Colonic mucosa (tissue), 4 donors: Measurements from ENCODE around the gene CPNE7. TPM values are rescaled to one million over a fixed set of nuclear protein-coding genes. Genes with fewer than 3 reads are reported as not detected.

Experiments
- DNase-seq: peaks from one replicate; pipeline ENCODE4 v3.0.0-alpha.2; 2020
- H3K27ac ChIP-seq: fragments of 200-600 bp; one replicate; pipeline ENCODE4 v1.8.0; 2021
- H3K27me3 ChIP-seq: fragments of 200-600 bp; one replicate; pipeline ENCODE4 v1.8.0; 2021
- H3K36me3 ChIP-seq: fragments of 200-600 bp; one replicate; pipeline ENCODE4 v1.8.0; 2021
- H3K4me1 ChIP-seq: fragments of 200-600 bp; one replicate; pipeline ENCODE4 v1.8.0; 2021; ENCODE audit warnings: mild to moderate bottlenecking
- H3K4me3 ChIP-seq: fragments of 200-600 bp; one replicate; pipeline ENCODE4 v1.8.0; 2021
- H3K9ac ChIP-seq, 2 donors: one replicate each; pipeline ENCODE4 v1.7.0; 2013; ENCODE audit warnings: control low read depth in 2 of 2, low read depth in 2 of 2, low read length in 2 of 2
- H3K9me3 ChIP-seq: fragments of 200-600 bp; one replicate; pipeline ENCODE4 v1.8.0; 2021
- CTCF ChIP-seq: fragments of 200-600 bp; IDR thresholded peaks from one replicate; pipeline ENCODE4 v1.8.0; 2022; ENCODE audit warnings: antibody characterized with exemption, mild to moderate bottlenecking
- intact Hi-C: fragments of 100-400 bp; cut with DNase I; formaldehyde crosslinking; loops from one replicate; pipeline ENCODE4 v1.14.1; 2022
- total RNA-seq, 2 donors: library from RNA; stranded (reverse); fragmentation: NEBNext Ultra II Directional in 1 of 2; extraction: Animal tissue kit (Norgen Biotek cat#: 25700) in 1 of 2; gene quantifications; one replicate each; pipeline ENCODE4 v1.2.1, GENCODE V29; 2021
- donor health status: healthy.
- donor health status: DM: no; HTN: no; CAD: no.
- donor health status: DM: no; HTN: no; CAD: no.

The CPNE7 gene
- total RNA-seq, 2 donors from 2014 or later: 0.19 to 1.6 TPM

GRCh38 chr16:89549007-89549700 lies 26.4 kb upstream of the CPNE7 start:
- H3K27ac ChIP-seq: no peak overlapping the region

GRCh38 chr16:89550421-89551007 lies 25.0 kb upstream of the CPNE7 start:
- Histone ChIP-seq H3K4me1 (no peaks in the 10 kb centered on the region), H3K27ac (no peak overlapping the region), H3K36me3 (peaks cover 16% of the 10 kb centered on the region), H3K27me3 (no peaks in the 10 kb centered on the region), H3K9ac (no peak overlapping the region), H3K4me3 (no peak overlapping the region), H3K9me3 (no peaks in the 10 kb centered on the region)
- no peak for TF ChIP-seq CTCF
- DNase-seq: no peak
- intact Hi-C loops: loop anchor here (10.0 kb wide), 1 partner anchor 216 kb away; no protein-coding TSS in a partner anchor

More at GRCh38 chr16:89549007-89549700, 26.4 kb upstream of the CPNE7 start:
- TF ChIP-seq CTCF: no peak
- H3K9ac ChIP-seq: no peak overlapping the region
- H3K4me3 ChIP-seq: no peak overlapping the region
- no peaks in the 10 kb centered on the region for H3K27me3 ChIP-seq
- no peak for DNase-seq
- intact Hi-C loops: no loop called here
- H3K36me3 ChIP-seq: peaks cover 16% of the 10 kb centered on the region
- no peaks in the 10 kb centered on the region for H3K4me1 ChIP-seq
- H3K9me3 ChIP-seq: no peaks in the 10 kb centered on the region

GRCh38 chr16:89552329-89552728 lies 23.2 kb upstream of the CPNE7 start:
- Histone ChIP-seq H3K4me3 (no peak overlapping the region), H3K27ac (no peak overlapping the region), H3K27me3 (no peaks in the 10 kb centered on the region), H3K9me3 (no peaks in the 10 kb centered on the region), H3K36me3 (peaks cover 16% of the 10 kb centered on the region), H3K9ac (no peak overlapping the region), H3K4me1 (no peaks in the 10 kb centered on the region)
- TF ChIP-seq CTCF: no peak
- DNase-seq: no peak
- intact Hi-C loops: loop anchor here (10.0 kb wide), 1 partner anchor 218 kb away; no protein-coding TSS in a partner anchor

GRCh38 chr16:89552913-89553312 lies 22.6 kb upstream of the CPNE7 start:
- intact Hi-C loops: loop anchor here (10.0 kb wide), 1 partner anchor 218 kb away; no protein-coding TSS in a partner anchor
- H3K9me3 ChIP-seq: no peaks in the 10 kb centered on the region
- H3K27me3 ChIP-seq: no peaks in the 10 kb centered on the region
- no peak overlapping the region for H3K27ac ChIP-seq
- DNase-seq: no peak
- H3K9ac ChIP-seq: no peak overlapping the region
- H3K4me1 ChIP-seq: no peaks in the 10 kb centered on the region
- peaks cover 16% of the 10 kb centered on the region for H3K36me3 ChIP-seq
- no peak for TF ChIP-seq CTCF
- H3K4me3 ChIP-seq: no peak overlapping the region

- DNase-seq: no peak
- intact Hi-C loops: loop anchor here (10.0 kb wide), 1 partner anchor 219 kb away; no protein-coding TSS in a partner anchor
- no peak overlapping the region for H3K27ac ChIP-seq
- TF ChIP-seq CTCF: no peak
- no peak overlapping the region for H3K9ac ChIP-seq
- no peaks in the 10 kb centered on the region for H3K4me1 ChIP-seq
- no peak overlapping the region for H3K4me3 ChIP-seq
- H3K9me3 ChIP-seq: no peaks in the 10 kb centered on the region
- no peaks in the 10 kb centered on the region for H3K27me3 ChIP-seq
- H3K36me3 ChIP-seq: peaks cover 11% of the 10 kb centered on the region
Observed at GRCh38 chr16:89553733-89554132, 21.8 kb upstream of the CPNE7 start.
